Memory B cell (primary cell): ENCODE measurements around the gene BACE1-AS.

ENCODE experiments used
- ATAC-seq: fragments of 150-1000 bp; cut with Tn5 transposase; 2 replicates; pipeline ENCODE4 v1.10.0; 2021; ENCODE audit warnings: low read depth, mild to moderate bottlenecking, moderate library complexity
- DNase-seq, 2 donors: peaks; one replicate each; pipeline ENCODE4 v3.0.0; 2022; ENCODE audit warnings: low spot score in 2 of 2
- H3K27ac Mint-ChIP-seq: one replicate; pipeline ENCODE4 v1.8.0; 2022; ENCODE audit warnings: mild to moderate bottlenecking, moderate library complexity, mixed read lengths
- H3K27me3 Mint-ChIP-seq: one replicate; pipeline ENCODE4 v1.8.0; 2022; ENCODE audit warnings: mixed read lengths
- H3K36me3 Mint-ChIP-seq: one replicate; pipeline ENCODE4 v1.8.0; 2022; ENCODE audit warnings: mild to moderate bottlenecking, mixed read lengths
- H3K4me1 Mint-ChIP-seq: one replicate; pipeline ENCODE4 v1.8.0; 2022; ENCODE audit warnings: mixed read lengths
- H3K4me3 Mint-ChIP-seq: one replicate; pipeline ENCODE4 v1.8.0; 2022; ENCODE audit warnings: mild to moderate bottlenecking, moderate library complexity, mixed read lengths
- H3K9me3 Mint-ChIP-seq: one replicate; pipeline ENCODE4 v1.8.0; 2022; ENCODE audit warnings: mixed read lengths

Gene BACE1-AS

DNA sequence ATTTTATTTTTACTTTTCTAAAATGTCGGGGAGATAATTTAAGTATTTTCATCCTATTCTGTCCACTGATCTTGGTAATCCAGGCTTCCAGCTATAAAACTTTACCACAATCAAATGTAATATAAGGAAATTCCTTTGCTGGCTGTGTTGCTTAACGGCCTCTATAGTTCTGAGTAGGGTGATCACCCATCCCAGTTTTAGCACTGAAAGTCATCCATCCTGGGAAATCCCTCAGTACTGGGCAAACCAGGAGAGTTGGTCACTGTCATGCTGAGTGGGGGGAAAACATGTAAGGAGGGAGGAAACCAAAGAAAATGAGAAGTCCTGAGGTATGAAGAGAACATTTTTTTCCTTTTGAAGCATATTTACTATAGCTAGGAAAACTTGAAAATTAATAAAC is 12.8 kb upstream of the BACE1-AS start:
- Mint-ChIP-seq H3K27ac (no peak overlapping the region), H3K4me1 (peaks cover 3% of the 10 kb centered on the region), H3K4me3 (no peak overlapping the region), H3K27me3 (no peaks in the 10 kb centered on the region), H3K9me3 (no peaks in the 10 kb centered on the region), H3K36me3 (peaks cover 43% of the 10 kb centered on the region)
- no peak for DNase-seq
- no peak for ATAC-seq

GRCh38 chr11:117279711-117280376 is 11.3 kb upstream of the BACE1-AS start:
- Mint-ChIP-seq H3K36me3 (peaks cover 41% of the 10 kb centered on the region), H3K4me1 (peaks cover 3% of the 10 kb centered on the region), H3K4me3 (no peak overlapping the region), H3K9me3 (no peaks in the 10 kb centered on the region), H3K27ac (no peak overlapping the region), H3K27me3 (no peaks in the 10 kb centered on the region)
- ATAC-seq = no peak
- DNase-seq = no peak

- Mint-ChIP-seq H3K4me1 (no peaks in the 10 kb centered on the region), H3K4me3 (no peak overlapping the region), H3K27me3 (no peaks in the 10 kb centered on the region), H3K27ac (no peak overlapping the region), H3K9me3 (no peaks in the 10 kb centered on the region), H3K36me3 (peaks cover 36% of the 10 kb centered on the region)
- ATAC-seq = no peak
- no peak for DNase-seq
These were observed 10.0 kb upstream of the BACE1-AS start for GRCh38 chr11:117281159-117281558.

DNA sequence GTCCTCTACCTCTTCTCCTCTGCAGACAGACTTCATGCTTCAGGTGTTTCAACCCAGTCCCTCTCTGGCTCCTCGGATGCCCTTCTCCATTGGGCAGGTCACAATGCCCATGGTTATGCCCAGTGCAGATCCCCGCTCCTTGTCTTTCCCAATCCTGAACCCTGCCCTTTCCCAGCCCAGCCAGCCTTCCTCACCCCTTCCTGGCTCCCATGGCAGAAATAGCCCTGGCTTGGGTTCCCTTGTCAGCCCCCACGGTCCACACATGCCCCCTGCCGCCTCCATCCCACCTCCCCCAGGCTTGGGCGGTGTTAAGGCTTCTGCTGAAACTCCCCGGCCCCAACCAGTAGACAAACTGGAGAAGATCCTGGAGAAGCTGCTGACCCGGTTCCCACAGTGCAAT is 9.3 kb upstream of the BACE1-AS start:
- DNase-seq (no peak), ATAC-seq (no peak)
- H3K36me3 Mint-ChIP-seq = peaks cover 42% of the 10 kb centered on the region
- H3K27me3 Mint-ChIP-seq = no peaks in the 10 kb centered on the region
- no peak overlapping the region for H3K27ac Mint-ChIP-seq
- H3K4me3 Mint-ChIP-seq = no peak overlapping the region
- H3K4me1 Mint-ChIP-seq = no peaks in the 10 kb centered on the region
- H3K9me3 Mint-ChIP-seq = no peaks in the 10 kb centered on the region

DNA sequence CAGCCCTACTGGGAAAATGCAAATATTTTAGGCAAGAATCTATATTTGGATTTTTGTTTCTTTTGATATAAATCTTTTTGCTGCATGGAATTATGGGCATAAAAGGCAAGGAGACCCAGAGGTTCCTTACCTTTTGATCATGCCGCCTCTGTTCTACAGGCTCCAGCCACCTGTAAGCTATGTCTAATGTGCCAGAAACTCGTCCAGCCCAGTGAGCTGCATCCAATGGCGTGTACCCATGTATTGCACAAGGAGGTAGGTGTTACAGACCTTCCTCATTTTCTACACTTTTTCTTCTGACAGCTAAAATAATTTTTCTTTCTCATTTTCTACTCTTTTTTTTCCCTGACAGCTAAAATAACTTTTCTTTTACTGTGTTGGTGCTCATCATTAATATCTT is 8.2 kb upstream of the BACE1-AS start:
- no peak for ATAC-seq
- Mint-ChIP-seq H3K27me3 (no peaks in the 10 kb centered on the region), H3K4me3 (no peak overlapping the region), H3K27ac (no peak overlapping the region), H3K9me3 (no peaks in the 10 kb centered on the region), H3K36me3 (peaks cover 43% of the 10 kb centered on the region), H3K4me1 (no peaks in the 10 kb centered on the region)
- no peak for DNase-seq

GRCh38 chr11:117284053-117284452 is 7.1 kb upstream of the BACE1-AS start:
- Mint-ChIP-seq H3K9me3 (no peaks in the 10 kb centered on the region), H3K27ac (no peak overlapping the region), H3K36me3 (peaks cover 41% of the 10 kb centered on the region), H3K4me1 (no peaks in the 10 kb centered on the region), H3K27me3 (no peaks in the 10 kb centered on the region), H3K4me3 (no peak overlapping the region)
- ATAC-seq (no peak), DNase-seq (no peak)

- Mint-ChIP-seq H3K9me3 (no peaks in the 10 kb centered on the region), H3K4me3 (no peak overlapping the region), H3K27me3 (no peaks in the 10 kb centered on the region), H3K27ac (no peak overlapping the region), H3K36me3 (peaks cover 41% of the 10 kb centered on the region), H3K4me1 (no peaks in the 10 kb centered on the region)
- ATAC-seq (no peak), DNase-seq (no peak)
These were observed 4.6 kb upstream of the BACE1-AS start for GRCh38 chr11:117286588-117286987.

- Mint-ChIP-seq H3K4me3 (no peak overlapping the region), H3K36me3 (peaks cover 30% of the 10 kb centered on the region), H3K4me1 (no peaks in the 10 kb centered on the region), H3K9me3 (no peaks in the 10 kb centered on the region), H3K27me3 (no peaks in the 10 kb centered on the region), H3K27ac (no peak overlapping the region)
- ATAC-seq (no peak), DNase-seq (no peak)
These were observed 3.5 kb upstream of the BACE1-AS start for GRCh38 chr11:117287668-117288067.

DNA sequence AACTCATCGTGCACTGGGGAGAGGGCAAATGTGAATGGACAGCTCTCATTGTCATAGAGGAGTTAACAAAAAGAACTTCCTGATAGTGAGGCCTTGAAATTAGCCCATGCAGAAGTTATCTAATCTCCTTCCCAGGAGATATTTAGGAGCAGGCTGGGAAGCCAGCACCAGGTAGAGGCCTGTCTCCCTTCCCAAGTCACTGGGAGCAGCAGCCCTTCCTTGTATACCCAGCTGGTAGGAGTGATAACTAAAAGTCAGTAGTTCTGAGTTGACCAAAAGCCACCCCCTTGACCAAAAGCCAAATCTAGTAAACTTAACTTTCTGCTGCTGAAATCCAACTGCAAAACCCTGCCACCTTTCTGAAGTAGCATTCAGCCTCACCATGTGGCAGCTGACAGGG is 1.4 kb upstream of the BACE1-AS start:
- H3K4me3 Mint-ChIP-seq = no peak overlapping the region
- ATAC-seq (no peak), DNase-seq (no peak)
- H3K27me3 Mint-ChIP-seq = no peaks in the 10 kb centered on the region
- H3K9me3 Mint-ChIP-seq = no peaks in the 10 kb centered on the region
- peaks cover 20% of the 10 kb centered on the region for H3K36me3 Mint-ChIP-seq
- H3K27ac Mint-ChIP-seq = no peak overlapping the region
- no peaks in the 10 kb centered on the region for H3K4me1 Mint-ChIP-seq

GRCh38 chr11:117292616-117293015 is 1.5 kb downstream of the BACE1-AS start:
- H3K9me3 Mint-ChIP-seq = no peaks in the 10 kb centered on the region
- H3K27ac Mint-ChIP-seq = no peak overlapping the region
- H3K36me3 Mint-ChIP-seq = peaks cover 8% of the 10 kb centered on the region
- no peak for DNase-seq
- no peaks in the 10 kb centered on the region for H3K27me3 Mint-ChIP-seq
- no peak for ATAC-seq
- H3K4me1 Mint-ChIP-seq = no peaks in the 10 kb centered on the region
- H3K4me3 Mint-ChIP-seq = no peak overlapping the region

- H3K4me3 Mint-ChIP-seq = no peak overlapping the region
- no peak for DNase-seq
- no peaks in the 10 kb centered on the region for H3K9me3 Mint-ChIP-seq
- peaks cover 2% of the 10 kb centered on the region for H3K36me3 Mint-ChIP-seq
- H3K27ac Mint-ChIP-seq = no peak overlapping the region
- no peak for ATAC-seq
- H3K27me3 Mint-ChIP-seq = peaks cover under 1% of the 10 kb centered on the region
- peaks cover under 1% of the 10 kb centered on the region for H3K4me1 Mint-ChIP-seq
These were observed 4.4 kb downstream of the BACE1-AS start for GRCh38 chr11:117295438-117296137.

GRCh38 chr11:117296881-117297280 is 5.7 kb downstream of the BACE1-AS start:
- no peak overlapping the region for H3K27ac Mint-ChIP-seq
- peaks cover 6% of the 10 kb centered on the region for H3K4me1 Mint-ChIP-seq
- H3K4me3 Mint-ChIP-seq = no peak overlapping the region
- ATAC-seq (no peak), DNase-seq (no peak)
- peaks cover 9% of the 10 kb centered on the region for H3K27me3 Mint-ChIP-seq
- H3K9me3 Mint-ChIP-seq = no peaks in the 10 kb centered on the region
- H3K36me3 Mint-ChIP-seq = no peaks in the 10 kb centered on the region

DNA sequence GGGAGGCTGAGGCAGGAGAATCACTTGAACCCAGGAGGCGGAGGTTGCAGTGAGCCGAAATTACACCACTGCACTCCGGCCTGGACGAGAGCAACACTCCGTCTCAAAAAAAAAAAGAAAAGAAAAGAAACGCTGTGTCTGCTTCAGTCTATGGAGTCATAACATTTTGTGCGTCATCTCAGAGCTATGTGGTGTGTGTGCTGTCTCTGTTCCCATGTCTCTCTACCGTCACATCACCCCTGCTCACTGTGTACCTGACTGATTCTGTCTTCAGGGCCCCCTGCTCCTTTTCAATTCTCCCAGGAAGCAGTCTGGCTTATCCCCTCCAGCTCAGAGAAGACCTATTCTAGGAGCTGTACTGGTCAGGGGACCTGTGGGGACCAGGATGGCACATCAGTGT is 7.0 kb downstream of the BACE1-AS start:
- no peak for ATAC-seq
- H3K4me3 Mint-ChIP-seq = no peak overlapping the region
- peaks cover 6% of the 10 kb centered on the region for H3K4me1 Mint-ChIP-seq
- DNase-seq = no peak
- H3K36me3 Mint-ChIP-seq = no peaks in the 10 kb centered on the region
- peaks cover 11% of the 10 kb centered on the region for H3K27me3 Mint-ChIP-seq
- H3K27ac Mint-ChIP-seq = no peak overlapping the region
- no peaks in the 10 kb centered on the region for H3K9me3 Mint-ChIP-seq

- H3K4me3 Mint-ChIP-seq = no peak overlapping the region
- H3K27me3 Mint-ChIP-seq = peaks cover 14% of the 10 kb centered on the region
- ATAC-seq = no peak
- H3K4me1 Mint-ChIP-seq = peaks cover 6% of the 10 kb centered on the region
- H3K36me3 Mint-ChIP-seq = no peaks in the 10 kb centered on the region
- no peak overlapping the region for H3K27ac Mint-ChIP-seq
- DNase-seq = no peak
- H3K9me3 Mint-ChIP-seq = no peaks in the 10 kb centered on the region
These were observed 8.5 kb downstream of the BACE1-AS start for GRCh38 chr11:117299351-117300282.
